ENCODE measurements around the gene NRF1.

DNA sequence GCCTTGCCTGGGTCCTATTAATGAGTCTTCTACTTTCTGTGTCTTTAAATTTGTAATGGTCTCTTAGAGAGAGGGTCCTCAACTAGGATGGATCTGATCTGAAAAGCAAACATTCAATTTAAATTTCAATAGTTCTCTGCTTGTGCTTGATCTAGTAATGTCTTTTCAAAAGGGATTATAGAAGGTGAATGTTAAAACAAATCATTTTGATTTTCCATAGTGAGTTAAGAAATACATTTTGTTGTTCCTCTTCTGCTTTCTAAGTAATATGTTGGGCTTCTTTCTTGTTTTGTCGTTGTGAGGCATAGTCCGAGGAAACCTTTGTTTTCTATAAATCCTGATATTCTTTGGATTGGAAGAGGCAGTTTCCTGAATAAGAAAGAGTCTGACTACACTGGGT is 18.8 kb downstream of the NRF1 start:
- TF ChIP-seq POLR2A (IDR thresholded peaks at IDR 0.05; ENCODE audit: low read length) (no peak), RCOR1 (IDR thresholded peaks at IDR 0.05; ENCODE audit: low read depth, low read length) (no peak), RAD21 (conservative IDR thresholded peaks at IDR 0.05 in 1 of 2, IDR thresholded peaks at IDR 0.05 in 1 of 2) (no peak), JUNB (IDR thresholded peaks at IDR 0.05) (no peak), EP300 (IDR thresholded peaks at IDR 0.05) (no peak), BHLHE40 (IDR thresholded peaks at IDR 0.05; ENCODE audit: low read depth, low read length) (no peak), CHD2 (IDR thresholded peaks at IDR 0.05; ENCODE audit: low read length, partially characterized antibody) (no peak), TP53 (CRISPR knock-in tag; IDR thresholded peaks at IDR 0.05) (no peak), PHF8 (IDR thresholded peaks at IDR 0.05; ENCODE audit: borderline replicate concordance, low read depth) (no peak)
- TF ChIP-seq, protein P1, sequence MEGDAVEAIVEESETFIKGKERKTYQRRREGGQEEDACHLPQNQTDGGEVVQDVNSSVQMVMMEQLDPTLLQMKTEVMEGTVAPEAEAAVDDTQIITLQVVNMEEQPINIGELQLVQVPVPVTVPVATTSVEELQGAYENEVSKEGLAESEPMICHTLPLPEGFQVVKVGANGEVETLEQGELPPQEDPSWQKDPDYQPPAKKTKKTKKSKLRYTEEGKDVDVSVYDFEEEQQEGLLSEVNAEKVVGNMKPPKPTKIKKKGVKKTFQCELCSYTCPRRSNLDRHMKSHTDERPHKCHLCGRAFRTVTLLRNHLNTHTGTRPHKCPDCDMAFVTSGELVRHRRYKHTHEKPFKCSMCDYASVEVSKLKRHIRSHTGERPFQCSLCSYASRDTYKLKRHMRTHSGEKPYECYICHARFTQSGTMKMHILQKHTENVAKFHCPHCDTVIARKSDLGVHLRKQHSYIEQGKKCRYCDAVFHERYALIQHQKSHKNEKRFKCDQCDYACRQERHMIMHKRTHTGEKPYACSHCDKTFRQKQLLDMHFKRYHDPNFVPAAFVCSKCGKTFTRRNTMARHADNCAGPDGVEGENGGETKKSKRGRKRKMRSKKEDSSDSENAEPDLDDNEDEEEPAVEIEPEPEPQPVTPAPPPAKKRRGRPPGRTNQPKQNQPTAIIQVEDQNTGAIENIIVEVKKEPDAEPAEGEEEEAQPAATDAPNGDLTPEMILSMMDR (IDR thresholded peaks at IDR 0.05), result no peak
- TF ChIP-seq, protein P2, sequence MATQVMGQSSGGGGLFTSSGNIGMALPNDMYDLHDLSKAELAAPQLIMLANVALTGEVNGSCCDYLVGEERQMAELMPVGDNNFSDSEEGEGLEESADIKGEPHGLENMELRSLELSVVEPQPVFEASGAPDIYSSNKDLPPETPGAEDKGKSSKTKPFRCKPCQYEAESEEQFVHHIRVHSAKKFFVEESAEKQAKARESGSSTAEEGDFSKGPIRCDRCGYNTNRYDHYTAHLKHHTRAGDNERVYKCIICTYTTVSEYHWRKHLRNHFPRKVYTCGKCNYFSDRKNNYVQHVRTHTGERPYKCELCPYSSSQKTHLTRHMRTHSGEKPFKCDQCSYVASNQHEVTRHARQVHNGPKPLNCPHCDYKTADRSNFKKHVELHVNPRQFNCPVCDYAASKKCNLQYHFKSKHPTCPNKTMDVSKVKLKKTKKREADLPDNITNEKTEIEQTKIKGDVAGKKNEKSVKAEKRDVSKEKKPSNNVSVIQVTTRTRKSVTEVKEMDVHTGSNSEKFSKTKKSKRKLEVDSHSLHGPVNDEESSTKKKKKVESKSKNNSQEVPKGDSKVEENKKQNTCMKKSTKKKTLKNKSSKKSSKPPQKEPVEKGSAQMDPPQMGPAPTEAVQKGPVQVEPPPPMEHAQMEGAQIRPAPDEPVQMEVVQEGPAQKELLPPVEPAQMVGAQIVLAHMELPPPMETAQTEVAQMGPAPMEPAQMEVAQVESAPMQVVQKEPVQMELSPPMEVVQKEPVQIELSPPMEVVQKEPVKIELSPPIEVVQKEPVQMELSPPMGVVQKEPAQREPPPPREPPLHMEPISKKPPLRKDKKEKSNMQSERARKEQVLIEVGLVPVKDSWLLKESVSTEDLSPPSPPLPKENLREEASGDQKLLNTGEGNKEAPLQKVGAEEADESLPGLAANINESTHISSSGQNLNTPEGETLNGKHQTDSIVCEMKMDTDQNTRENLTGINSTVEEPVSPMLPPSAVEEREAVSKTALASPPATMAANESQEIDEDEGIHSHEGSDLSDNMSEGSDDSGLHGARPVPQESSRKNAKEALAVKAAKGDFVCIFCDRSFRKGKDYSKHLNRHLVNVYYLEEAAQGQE (IDR thresholded peaks at IDR 0.05), result no peak

Data from A549 (cell line).